GM12892 (cell line): Measurements from ENCODE around the gene CCDC136.

ENCODE experiments used
- POLR2A ChIP-seq: IDR thresholded peaks from 2 replicates; pipeline ENCODE4 v1.6.1; 2011; ENCODE audit warnings: low read depth, low read length, control low read depth
- POLR2AphosphoS5 ChIP-seq: IDR thresholded peaks from 2 replicates; pipeline ENCODE4 v1.6.1; 2011; ENCODE audit warnings: low read depth, low read length, control low read depth
- TAF1 ChIP-seq: IDR thresholded peaks from 2 replicates; pipeline ENCODE4 v1.6.1; 2011; ENCODE audit warnings: low read depth, mild to moderate bottlenecking, control low read depth, low read length, borderline replicate concordance

GRCh38 chr7:128759242-128759641 lies 32.5 kb upstream of the CCDC136 start:
- TF ChIP-seq TAF1 = no peak
- no peak for TF ChIP-seq POLR2AphosphoS5
- no peak for TF ChIP-seq POLR2A
